ENCODE measurements around the gene ITIH4. TPM values are rescaled to one million over a fixed set of nuclear protein-coding genes. Genes with fewer than 3 reads are reported as not detected.

The ITIH4 gene
- 15.2 and 15.6 TPM in 2 replicates for total RNA-seq

DNA sequence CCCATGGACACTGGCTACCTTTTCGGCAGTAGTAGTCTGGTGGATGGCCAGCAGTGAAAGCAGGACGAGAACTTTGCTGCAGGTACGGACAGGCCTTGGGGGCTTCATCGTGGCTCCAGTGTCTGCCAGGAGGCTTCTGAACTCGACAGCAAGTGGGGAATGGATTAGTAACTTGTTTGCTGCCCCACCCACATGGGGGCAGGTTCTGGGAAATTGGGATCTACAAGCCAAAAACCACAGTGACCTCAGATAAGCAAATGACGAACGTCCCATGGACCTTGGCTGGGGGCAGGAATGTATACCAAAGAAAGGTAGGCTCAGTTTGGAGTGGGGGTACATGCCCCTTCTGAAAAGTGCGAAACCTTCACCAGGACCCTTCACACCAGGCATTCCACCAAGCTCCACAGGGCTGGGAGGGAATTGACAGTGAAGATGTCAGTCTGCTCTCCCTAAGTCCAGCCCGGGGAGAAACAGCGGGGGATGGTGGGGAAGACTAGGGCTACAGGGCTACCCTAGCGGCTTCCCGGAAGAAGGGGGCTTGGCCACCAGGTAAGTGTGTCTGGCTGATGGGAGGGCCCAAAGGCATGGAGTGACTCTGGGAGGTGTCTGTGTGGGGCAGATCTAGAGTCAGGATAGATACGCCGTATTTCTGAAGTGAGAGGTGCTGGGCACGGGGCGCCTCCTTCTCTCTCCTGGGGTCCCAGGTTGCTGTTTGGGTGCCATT is at the start of gene ITIH4:
TSS of gene ITIH4 (minus strand) at position 138 of the 724 bp plus-strand sequence. CDS start at position 108, 30 bp downstream.
- intact Hi-C loops (cut with micrococcal nuclease), result no loop called here

DNA sequence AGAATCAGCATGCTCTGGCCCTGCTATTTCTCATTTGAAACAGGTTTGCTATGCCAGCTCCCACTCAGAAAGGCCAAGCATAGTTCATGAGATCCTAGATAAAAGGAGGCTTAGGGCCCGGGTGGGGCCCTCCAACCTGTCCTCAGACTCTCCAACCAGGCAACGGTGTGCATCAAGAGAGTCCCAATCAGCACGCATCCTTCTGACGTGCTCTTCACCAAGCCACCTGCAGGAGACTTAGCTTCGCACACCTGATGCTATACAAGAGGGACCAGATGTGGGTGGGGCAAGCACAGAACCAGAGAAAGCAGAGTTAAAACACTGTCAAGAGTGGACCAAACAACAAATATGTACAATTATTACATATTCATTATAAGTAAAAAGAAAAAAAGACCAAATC is 49.6 kb upstream of the ITIH4 start:
- intact Hi-C loops (cut with micrococcal nuclease), result no loop called here

DNA sequence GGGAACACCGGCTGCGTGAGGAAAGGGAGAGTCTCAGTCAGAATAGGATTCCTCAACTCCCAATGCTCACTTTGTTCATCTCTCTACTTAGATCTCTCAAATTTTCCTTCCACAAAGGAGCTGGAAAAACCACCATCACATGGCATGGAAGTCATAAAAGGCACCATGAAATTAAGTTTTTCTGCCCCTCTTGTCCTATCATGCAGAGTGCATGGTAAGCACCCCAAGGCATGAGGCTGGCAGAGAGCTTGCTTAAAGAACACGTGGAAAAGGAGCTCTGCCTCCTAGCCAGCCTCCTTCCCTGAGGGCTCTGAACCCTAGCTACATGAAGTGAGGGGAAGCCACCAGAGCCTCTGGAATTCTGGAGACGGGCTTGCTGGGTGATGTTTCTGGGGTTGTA is 49.1 kb upstream of the ITIH4 start:
- intact Hi-C loops (cut with micrococcal nuclease), result no loop called here

DNA sequence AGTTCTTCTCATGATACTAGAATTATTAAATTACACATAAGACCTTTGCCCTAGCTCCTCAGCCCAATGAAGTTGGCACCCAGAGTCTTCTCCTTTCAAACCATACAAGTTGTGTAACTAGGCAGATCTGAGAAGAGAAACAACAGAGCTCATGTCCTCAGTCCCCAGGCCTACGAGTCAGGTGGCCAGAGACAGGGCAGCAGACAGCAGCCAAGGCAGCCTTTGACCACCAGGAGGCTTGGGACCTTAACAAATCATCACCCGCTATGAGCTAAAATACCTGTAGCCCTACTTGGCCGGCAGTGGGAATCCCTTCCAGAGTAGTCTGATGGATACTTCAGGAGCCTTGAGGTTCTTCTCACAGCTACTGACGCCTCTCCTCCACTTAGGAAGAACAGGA is 48.6 kb upstream of the ITIH4 start:
- intact Hi-C loops (cut with micrococcal nuclease), result no loop called here

DNA sequence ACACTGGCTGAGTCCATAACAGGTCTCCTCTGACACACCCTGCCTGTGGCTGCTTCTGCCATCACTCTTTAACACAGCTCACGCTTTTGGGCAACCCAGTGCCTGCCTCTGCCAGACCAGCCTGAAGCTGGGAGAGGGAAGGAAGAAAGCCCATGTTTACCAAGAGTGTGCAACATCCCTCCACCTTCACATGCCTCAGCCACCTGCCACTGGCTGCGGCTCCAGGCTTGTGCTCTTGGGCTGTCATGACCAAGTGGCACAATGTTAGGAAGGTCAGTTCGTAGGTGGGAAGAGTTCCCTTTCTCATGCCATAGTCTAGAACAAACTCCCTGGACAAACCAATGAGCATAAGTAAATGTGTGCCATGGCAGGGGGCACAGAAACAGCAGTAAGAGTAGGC is 46.6 kb upstream of the ITIH4 start:
- intact Hi-C loops (cut with micrococcal nuclease), result no loop called here

DNA sequence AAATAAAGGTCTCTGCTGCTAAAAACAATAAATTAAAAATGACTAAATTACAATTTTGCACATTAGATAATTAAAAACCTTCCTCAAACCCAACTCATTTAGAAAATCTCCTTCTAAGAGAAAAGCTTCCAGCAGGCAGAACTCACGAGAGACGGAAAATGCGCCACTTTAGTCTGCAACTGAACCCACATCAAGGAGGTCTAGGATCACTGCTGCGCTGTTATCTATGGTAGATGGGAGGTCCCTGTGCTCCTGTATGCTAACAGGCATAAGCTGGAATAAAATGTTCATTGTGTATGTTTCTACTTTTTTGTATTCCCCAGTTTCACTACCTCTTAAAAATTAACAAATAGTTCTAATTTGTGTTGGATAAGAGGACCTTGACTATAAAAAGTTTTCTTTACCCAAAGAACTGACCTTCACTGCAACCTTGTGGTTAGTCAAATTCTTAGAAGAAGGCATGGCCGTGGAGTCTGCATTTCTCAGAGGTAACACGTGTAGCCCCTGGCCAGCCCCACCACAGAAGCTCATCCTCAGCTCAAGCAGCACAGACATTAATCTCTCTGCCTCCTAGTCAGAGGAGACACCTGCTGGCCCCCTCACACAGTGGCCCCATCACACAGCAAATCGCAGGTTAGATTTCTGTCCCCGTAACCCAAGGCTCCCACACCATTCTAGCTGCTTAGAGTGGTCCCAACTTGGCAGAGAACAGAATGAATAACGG is 44.6 kb upstream of the ITIH4 start:
- intact Hi-C loops (cut with micrococcal nuclease), result no loop called here

DNA sequence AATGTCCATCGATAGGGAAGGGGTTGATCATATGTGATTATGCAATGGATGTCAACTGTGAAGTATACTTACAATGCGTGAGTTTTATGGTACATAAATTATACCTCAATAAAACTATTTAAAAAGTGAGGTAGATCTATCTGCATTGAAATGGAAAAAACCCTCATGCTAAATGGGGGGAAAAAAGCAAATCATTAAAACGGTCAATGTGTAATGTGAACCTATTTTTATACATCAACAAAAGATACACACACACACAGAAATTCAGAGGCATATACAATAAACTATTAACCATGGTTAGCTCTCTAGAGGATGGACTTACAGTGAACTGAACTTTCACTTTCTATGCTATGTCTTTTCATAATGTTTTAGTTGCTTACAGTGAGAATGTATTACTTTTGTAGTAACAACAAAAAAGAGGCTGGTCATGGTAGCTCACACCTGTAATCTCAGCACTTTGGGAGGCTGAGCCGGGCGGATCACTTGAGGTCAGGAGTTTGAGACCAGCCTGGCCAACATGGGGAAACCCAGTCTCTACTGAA is 43.8 kb upstream of the ITIH4 start:
- intact Hi-C loops (cut with micrococcal nuclease), result no loop called here

DNA sequence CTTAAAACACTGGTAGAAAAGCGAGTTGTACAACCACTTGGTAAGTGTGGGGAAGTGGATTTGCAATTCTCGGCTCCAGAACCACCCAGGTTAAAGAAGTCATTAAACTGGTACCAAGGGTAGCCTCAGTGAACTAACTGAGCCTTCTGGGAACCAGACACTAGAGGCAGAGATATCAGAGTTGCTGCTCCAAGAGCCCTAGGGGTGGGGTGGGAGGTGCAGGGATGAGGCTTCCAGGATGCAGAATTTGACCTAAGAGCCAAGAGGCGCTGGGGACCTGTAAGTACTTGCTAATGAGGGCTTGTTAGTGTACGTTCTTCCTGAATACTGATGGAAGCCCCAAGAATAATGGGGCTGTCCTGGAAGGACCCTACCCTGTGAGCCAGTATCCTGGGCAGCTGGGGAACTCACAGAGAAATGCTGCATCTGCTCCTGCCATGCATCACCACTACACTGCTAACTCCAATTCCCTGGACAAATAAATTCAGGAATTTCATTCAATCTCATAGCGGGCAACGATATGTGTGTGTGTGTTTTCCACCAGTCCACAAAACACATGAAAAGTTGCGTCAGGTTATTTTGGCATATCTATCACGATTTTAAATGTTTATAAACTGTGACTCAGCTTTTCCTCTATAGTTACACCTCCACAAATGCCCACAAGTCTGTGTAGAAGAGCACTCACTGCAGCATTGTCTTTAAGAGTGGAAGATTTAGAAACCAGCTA is 43.1 kb upstream of the ITIH4 start:
- intact Hi-C loops (cut with micrococcal nuclease), result no loop called here

DNA sequence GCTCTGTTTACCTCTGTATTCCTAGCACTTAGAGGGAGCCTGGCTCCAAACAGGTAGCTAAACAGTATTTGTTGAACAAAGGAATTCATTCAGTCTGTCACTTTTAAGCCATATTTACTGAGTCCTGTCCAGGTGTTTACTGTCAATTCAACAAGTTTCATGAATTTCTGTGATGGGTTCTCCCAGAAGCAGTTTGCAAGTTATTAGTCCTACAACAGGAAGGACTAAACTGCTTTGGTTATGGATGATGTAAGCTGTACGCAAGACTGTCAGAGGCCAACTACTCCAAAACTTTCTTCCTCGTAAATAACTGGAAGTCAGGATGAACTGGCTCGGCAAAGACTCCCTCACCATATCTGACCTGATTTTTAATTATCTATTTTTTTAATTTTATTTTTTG is 41.8 kb upstream of the ITIH4 start:
- intact Hi-C loops (cut with micrococcal nuclease), result no loop called here

DNA sequence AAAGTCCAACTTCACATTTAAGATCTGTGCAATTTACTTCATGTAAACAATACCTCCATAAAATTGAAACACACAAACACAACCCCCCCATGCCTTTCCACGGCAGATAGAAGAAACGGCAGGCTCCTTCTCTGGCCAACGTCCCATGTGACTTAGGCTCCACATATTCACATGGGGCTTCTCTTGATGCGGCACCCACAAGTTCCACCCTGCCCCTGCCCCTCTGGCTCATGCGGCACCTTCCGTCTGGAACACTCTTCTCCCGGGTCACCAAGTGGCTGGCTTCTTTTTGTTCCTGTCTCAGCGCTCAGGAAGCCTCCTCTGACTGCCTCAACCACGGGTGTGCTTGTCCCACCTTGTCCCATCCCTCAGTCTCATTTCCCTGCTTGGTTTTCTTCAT is 41.3 kb upstream of the ITIH4 start:
- intact Hi-C loops (cut with micrococcal nuclease), result no loop called here

DNA sequence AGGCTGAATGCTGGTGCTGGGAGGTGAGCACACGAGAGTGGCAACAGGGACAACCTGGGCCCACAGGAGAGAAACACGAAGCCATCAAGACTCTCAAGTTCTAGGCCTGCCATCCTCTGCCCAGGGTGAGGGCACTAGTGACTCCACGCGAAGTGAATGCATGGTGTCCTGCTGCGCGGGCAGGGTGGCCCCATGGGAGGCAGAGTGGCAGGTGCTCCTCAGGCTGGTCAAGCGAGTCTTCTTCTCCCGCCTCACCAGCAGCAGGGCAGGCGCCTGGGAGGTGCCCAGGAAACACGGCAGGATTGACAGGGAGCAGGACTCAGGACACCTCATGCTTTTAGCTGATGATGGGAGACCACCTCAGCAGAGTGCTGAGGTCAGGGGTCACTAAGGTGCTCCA is 40.0 kb upstream of the ITIH4 start:
- intact Hi-C loops (cut with micrococcal nuclease), result no loop called here

DNA sequence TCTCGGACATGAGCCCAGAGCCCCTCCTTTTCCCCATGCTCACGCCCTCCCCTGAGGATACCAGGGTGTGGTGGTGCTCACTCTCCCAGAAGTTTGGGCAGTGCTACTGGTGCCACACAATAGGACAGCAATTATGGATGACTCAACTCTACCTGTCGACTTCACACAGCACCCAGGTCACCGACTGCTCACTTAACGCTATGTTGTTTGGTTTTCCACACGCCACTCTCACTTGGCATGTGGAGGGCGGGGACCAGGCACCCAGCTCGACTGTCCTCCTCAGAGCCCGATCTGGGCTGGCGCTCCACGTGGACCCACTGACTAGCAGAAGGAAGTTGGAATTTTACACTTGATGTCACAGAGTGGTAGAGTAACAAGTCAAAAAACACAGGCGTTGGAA is 36.0 kb upstream of the ITIH4 start:
- intact Hi-C loops (cut with micrococcal nuclease), result no loop called here

DNA sequence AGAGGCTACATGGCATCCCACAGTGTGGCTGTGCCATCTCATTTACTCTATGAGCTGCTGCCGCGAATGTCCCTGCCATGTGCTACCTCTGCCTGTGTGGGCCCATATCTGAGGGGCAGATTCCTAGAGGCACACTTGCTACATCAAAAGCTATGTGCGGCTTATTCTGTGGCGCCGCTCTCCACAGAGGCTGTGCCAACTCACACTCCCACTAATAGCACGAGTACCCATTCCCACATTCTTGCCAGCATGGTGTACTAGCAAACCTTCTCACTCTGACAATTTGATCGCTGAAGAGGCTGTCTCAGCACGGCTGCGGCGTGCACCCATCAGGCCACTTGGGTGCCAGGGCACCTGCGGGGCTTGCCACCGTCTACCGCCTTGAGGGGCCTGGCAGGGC is 35.5 kb upstream of the ITIH4 start:
- intact Hi-C loops (cut with micrococcal nuclease), result no loop called here

DNA sequence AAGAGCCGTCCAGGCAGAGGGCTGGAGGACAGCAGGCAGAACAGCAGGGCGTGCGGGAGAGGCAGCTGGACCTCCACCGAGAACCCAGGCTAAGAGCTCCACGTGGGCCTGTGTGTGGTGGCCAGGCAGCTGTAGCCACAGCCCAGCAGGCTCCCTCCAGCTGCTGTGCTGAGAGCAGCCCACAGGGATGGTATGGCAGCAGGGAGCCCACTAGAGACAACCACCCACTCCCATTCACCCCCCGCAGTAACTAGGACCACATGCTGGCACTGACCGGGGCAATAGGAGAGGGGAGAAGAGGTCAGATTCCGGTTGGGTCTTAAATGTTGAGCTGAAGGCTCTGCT is 29.9 kb upstream of the ITIH4 start:
- intact Hi-C loops (cut with micrococcal nuclease), result no loop called here

DNA sequence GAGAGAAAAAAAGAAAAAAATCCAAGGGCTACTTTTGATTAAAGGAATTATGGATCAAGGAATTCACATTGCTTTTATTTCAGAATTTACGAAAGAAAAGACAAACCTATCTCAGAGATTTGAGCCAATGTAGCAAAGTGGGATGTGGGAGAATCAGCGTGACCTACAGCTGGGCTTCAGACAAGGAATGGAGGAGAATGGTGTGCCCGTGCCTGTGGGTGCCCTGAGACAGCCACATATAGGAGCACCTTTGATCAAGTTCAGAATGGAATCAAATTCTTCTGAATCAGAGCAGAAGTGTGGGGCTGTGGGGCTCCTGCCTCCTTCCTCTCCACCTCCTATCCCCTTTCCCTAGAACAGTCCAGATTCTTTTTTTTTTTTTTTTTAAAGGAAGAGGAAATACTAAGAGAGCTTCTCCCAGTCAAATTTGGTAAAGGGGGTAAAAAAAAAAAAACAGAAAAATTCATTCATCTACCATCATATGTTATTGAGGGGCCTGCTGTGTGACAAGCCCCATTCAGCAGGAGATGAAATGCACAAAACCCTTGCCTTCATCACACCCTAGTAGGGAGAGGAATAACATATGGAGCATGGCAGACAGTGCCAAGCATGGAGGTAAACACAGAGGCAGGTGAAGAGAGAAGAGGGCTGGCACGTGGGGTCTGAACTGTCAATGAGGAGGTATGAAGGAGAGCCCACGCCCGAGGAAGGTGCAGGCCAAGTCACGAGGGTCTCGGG is 29.4 kb upstream of the ITIH4 start:
- intact Hi-C loops (cut with micrococcal nuclease), result no loop called here

DNA sequence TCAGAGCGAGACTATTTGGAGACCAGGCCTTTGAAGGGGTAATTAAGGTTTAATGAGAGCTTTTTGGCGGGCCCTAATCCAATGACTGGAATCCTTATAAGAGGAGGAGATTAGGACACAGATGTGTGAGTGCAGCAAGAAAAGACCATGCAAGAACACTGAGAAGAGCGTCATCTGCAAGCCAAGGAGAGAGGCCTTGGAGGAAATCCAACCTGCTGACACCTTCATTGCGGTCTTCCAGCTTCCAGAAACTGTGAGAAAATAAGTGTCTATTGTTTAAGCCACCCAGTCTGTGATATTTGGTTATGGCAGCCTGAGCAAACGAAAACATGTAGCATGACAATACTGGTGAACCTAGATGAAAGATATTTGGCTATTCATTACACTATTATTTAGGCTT is 27.4 kb upstream of the ITIH4 start:
- intact Hi-C loops (cut with micrococcal nuclease), result no loop called here

DNA sequence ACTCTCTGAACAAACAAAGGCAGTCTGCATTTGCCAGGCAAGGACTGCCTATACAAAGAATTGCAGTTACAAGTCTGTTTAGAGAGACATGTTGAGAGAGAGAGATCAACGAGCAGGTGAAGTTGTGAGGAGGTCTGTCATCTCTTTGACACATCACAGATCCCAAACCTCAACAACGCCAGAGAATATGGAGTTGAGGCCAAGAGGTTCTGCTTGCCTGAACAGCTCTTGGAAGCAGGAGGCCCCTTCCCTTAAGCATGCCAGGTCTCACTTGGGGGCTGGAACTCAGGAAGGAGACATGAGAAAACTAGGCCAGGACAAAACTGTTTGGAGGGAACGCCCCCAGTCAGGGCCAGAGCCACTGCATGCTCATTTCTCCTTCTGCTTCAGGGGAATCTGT is 26.7 kb upstream of the ITIH4 start:
- intact Hi-C loops (cut with micrococcal nuclease), result no loop called here

DNA sequence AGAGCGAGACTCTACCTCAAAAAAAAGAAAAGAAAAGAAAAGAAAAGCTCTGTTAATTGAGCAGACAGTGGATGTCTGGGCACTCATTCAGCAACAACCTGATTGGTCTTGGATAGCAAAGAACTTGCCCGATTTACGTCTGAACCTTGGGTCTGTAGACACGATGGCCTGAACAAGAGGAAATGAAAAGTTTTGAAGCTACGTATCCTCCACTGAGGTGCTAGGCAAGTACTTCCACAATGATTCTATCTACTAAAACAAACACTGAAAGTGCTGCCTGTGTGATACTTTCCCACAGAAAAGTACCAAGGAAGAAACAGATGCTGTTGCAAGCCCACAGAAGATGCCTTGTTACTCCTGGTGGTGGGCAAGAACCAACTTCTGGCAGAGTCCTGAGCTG is 26.2 kb upstream of the ITIH4 start:
- intact Hi-C loops (cut with micrococcal nuclease), result no loop called here

DNA sequence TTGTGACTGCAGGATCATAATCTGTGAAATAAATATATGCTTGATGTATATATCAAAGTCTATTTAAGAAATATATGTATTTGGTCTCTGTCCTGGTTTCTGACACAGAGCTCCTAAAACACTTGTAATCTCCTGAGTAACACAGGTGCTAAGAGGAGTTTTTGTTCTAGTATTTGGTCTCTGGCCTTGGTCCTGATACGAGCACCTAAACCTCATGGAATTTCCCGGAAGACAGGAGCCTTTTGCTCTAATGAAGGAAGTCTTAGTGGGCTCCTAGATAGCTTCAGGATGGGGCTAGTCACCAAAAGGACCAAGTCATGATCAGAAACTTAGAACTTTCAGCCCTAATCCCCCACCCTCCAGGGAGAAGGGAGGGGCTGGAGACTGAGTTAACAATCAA is 23.5 kb upstream of the ITIH4 start:
- intact Hi-C loops (cut with micrococcal nuclease), result no loop called here

DNA sequence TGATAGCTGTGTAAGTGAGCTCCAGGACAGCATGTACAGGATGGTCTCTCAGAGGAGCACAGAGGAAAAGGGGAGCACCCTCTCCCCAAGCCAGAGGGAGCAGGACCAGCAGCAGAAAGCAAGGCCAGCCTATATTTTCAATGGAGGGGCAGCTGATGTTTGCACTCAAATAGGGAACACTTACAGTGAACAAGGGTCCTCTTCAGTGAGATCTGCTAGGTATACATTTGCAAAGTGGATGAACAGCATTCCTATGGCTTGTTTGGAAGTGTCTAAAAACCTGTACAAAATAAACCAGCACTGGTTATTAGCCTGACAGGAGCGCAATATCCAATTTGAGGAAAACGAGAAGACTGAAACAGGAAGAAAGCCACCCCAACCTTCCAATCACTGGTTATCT is 21.9 kb upstream of the ITIH4 start:
- intact Hi-C loops (cut with micrococcal nuclease), result no loop called here

DNA sequence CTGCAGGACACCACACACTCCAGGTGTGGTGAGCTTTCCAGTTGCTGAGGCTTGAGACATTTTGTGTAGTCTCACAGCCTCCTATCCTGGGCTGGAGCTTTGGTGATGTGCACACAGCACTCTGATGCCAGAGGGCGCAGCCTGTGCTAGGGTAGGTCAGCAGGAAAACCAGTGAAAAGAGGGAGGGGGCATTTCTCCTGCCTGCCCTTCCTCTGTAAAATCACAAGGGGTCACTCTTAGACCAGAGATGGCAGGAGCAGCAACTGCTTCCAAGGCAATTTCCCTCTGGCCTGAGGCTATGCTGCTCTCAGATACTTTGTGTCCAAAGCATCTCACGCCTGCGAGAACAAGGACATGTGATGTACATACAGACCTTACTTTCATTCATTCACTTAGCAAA is 20.9 kb upstream of the ITIH4 start:
- intact Hi-C loops (cut with micrococcal nuclease), result loop anchor here (1.0 to 2.0 kb wide), 4 partner anchors 83 to 345 kb away; no protein-coding TSS in a partner anchor
